AG04450 (cell line): Measurements from ENCODE around the gene DPPA4. TPM values are rescaled to one million over a fixed set of nuclear protein-coding genes. Genes with fewer than 3 reads are reported as not detected.

Source experiments
- CTCF ChIA-PET: fragments of 300-600, 350-600 bp; formaldehyde crosslinking; extraction: SDS; loops from one replicate; lab custom pipeline; 2022; ENCODE audit warnings: antibody characterized with exemption, inconsistent platforms; lab: Charles Lee
- POLR2A ChIA-PET: fragments of 350-600 bp; formaldehyde crosslinking; extraction: SDS; loops from one replicate; lab custom pipeline; 2021; ENCODE audit warnings: antibody characterized with exemption, inconsistent platforms; lab: Yijun Ruan, JAX
- DNase-seq: peaks from one replicate; pipeline ENCODE4 v3.0.0-alpha.2; 2011; ENCODE audit warnings: low read depth, low spot score
- H3K27ac ChIP-seq: one replicate; pipeline ENCODE4 v1.5.1; 2012; ENCODE audit warnings: low read depth, low read length, control low read depth
- H3K27me3 ChIP-seq: one replicate; pipeline ENCODE4 v1.6.0; 2012; ENCODE audit warnings: low read length; ENCODE audit not compliant: control insufficient read depth, insufficient read depth
- H3K4me3 ChIP-seq: 2 replicates; pipeline ENCODE4 v1.5.1; 2011; ENCODE audit warnings: mild to moderate bottlenecking, low read depth, low read length, control low read depth
- H3K9me3 ChIP-seq: 2 replicates; pipeline ENCODE4 v1.5.1; 2012; ENCODE audit warnings: low read length; ENCODE audit not compliant: control insufficient read depth, insufficient read depth
- polyA plus RNA-seq: library from polyadenylated mRNA; depleted of rRNA; stranded (reverse); fragments of >200 nt; gene quantifications from 2 replicates; pipeline ENCODE4 v1.2.3, GENCODE V29; 2011
- TF ChIP-seq, protein P1 (sequence below): IDR thresholded peaks from 2 replicates; pipeline ENCODE4 v1.5.1; 2011; ENCODE audit warnings: low read depth, low read length, control low read depth, inconsistent platforms

DPPA4 gene
- polyA plus RNA-seq, 1 experiment: not detected

DNA sequence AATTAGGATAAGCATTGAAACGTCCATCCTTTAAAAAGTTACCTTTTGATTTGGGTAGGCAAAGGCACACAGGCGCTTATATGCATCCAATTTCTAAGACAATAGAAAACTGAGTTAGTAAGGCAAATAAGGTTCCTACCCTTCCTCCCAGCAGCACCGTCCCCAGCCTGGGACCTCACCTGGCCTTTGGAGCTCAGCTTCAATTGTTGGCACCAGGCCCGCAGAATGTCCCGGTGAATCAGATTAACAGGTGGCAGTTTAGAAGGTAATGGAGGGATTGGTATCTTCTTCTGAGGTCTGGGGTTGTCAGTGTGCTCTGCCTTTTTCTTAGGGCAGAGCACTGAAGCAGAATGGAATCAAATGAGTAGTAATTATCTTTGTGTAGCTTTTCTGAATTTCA, 5.7 kb downstream of the DPPA4 start:
- POLR2A ChIA-PET: no interaction called here

DNA sequence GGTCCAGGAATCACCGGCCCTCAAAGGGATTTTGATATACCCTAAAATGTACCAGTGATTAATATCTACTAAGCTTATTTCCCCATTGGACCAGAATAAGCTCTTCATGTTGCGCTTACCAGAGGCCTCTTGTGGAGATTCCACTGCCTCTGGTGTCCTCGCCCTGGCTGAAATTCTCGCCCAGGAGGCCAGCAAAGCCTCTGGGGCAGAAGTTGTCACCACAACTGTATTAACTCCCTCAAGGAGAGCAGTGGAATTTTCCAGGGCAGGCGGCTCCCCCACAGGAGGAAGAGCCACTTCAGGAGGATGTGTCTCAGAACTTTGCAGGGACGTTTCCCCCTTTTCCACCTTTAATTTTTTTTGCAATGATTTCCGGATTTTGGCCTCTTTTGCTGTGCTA, 6.9 kb downstream of the DPPA4 start:
- no peak overlapping the region for H3K27ac ChIP-seq
- CTCF ChIA-PET: no interaction called here
- H3K27me3 ChIP-seq: no peaks in the 10 kb centered on the region
- POLR2A ChIA-PET: no interaction called here
- no peak overlapping the region for H3K4me3 ChIP-seq
- no peak for DNase-seq
- no peaks in the 10 kb centered on the region for H3K9me3 ChIP-seq
- TF ChIP-seq, protein P1, sequence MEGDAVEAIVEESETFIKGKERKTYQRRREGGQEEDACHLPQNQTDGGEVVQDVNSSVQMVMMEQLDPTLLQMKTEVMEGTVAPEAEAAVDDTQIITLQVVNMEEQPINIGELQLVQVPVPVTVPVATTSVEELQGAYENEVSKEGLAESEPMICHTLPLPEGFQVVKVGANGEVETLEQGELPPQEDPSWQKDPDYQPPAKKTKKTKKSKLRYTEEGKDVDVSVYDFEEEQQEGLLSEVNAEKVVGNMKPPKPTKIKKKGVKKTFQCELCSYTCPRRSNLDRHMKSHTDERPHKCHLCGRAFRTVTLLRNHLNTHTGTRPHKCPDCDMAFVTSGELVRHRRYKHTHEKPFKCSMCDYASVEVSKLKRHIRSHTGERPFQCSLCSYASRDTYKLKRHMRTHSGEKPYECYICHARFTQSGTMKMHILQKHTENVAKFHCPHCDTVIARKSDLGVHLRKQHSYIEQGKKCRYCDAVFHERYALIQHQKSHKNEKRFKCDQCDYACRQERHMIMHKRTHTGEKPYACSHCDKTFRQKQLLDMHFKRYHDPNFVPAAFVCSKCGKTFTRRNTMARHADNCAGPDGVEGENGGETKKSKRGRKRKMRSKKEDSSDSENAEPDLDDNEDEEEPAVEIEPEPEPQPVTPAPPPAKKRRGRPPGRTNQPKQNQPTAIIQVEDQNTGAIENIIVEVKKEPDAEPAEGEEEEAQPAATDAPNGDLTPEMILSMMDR: no peak

More for the DNA sequence above, 5.7 kb downstream of the DPPA4 start:
- H3K4me3 ChIP-seq: no peak overlapping the region
- DNase-seq: no peak
- CTCF ChIA-PET: no interaction called here
- no peak overlapping the region for H3K27ac ChIP-seq
- TF ChIP-seq, protein P1: no peak
- no peaks in the 10 kb centered on the region for H3K27me3 ChIP-seq
- no peaks in the 10 kb centered on the region; the same call in 1 of the 2 replicates for H3K9me3 ChIP-seq

DNA sequence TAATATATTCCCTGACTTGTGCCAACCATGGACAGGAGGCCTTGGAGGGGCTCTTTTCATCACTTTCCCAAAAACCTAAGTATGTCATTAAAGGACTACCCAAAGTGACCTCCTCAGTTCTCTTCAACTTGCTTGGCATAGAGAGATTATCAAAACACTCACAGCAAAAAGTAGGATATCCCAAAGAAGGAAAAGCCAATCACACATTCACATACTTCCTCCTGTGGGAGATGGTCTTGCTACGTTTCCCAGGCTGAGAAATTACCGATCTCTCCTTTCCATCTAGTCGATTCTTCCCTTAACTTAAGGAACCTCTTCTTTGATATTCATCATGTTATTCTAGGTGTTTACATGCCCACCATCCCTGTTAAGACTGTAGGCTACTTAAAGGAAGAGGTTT, 9.1 kb downstream of the DPPA4 start:
- TF ChIP-seq, protein P1: no peak
- DNase-seq: no peak
- ChIA-PET CTCF (no interaction called here), POLR2A (no interaction called here)
- no peak overlapping the region for H3K4me3 ChIP-seq
- H3K27me3 ChIP-seq: no peaks in the 10 kb centered on the region
- H3K9me3 ChIP-seq: peaks cover 3% of the 10 kb centered on the region; the same call in 1 of the 2 replicates
- no peak overlapping the region for H3K27ac ChIP-seq

DNA sequence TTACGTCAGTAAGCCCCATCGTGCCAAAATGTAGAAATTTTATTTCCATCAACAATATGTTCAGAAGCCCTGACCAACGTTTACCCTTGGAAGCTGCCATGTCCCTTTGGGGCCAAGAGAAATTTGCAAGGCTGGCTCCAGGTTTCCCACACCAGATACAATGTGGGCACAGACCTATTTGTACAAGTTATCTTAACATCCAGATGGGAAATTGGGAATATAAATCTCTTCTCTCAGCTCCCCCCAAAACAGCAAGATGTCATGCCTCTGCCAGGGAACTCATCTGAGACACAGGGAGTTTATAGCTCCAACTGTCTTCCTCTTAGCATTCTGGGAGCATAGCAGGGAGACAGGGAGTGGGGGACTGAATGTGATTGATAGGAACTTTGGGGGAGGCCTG, 11.7 kb downstream of the DPPA4 start:
- ChIA-PET CTCF (no interaction called here), POLR2A (no interaction called here)
- TF ChIP-seq, protein P1: no peak
- Histone ChIP-seq H3K4me3 (no peak overlapping the region), H3K27me3 (no peaks in the 10 kb centered on the region), H3K27ac (no peak overlapping the region), H3K9me3 (peaks cover 3% of the 10 kb centered on the region; the same call in 1 of the 2 replicates)
- DNase-seq: no peak

DNA sequence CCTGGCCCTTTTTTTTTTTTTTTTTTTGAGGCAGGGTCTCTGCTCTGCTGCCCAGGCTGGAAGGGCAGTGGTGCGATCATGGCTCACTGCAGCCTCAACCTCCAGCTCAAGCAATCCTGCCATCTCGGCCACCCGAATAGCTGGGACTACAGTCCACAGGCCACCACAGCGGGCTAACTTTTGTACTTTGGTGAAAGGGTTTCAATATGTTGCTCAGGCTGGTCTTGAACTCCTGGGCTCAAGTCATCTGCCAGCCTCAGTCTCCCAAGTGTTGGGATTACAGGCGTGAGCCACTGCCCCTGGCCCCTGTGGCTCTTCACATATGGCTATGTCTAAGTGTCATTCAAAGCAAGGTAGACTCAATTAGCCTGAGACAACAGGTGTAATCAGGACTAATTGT, 12.2 kb downstream of the DPPA4 start:
- POLR2A ChIA-PET: no interaction called here

More for the DNA sequence above, 12.2 kb downstream of the DPPA4 start:
- Histone ChIP-seq H3K27me3 (no peaks in the 10 kb centered on the region), H3K9me3 (peaks cover 3% of the 10 kb centered on the region; the same call in 1 of the 2 replicates), H3K4me3 (no peak overlapping the region), H3K27ac (no peak overlapping the region)
- CTCF ChIA-PET: no interaction called here
- no peak for DNase-seq
- TF ChIP-seq, protein P1: no peak
